GM06990 (cell line): ENCODE measurements around the gene SLC66A2.
"Not testable (repeated sequence)": the region's sequence is repeated elsewhere in the genome, so short reads cannot be mapped to it uniquely, and the experiment has no call there.

Experiments
- DNase-seq: peaks from one replicate; pipeline ENCODE4 v3.0.0-alpha.2; 2011; ENCODE audit not compliant: insufficient read length; ENCODE audit errors: extremely low read depth
- H3K27me3 ChIP-seq: replicated peaks from 2 replicates; pipeline ENCODE4 v1.6.0; 2011; ENCODE audit warnings: low read length; ENCODE audit not compliant: control insufficient read depth, insufficient read depth
- H3K36me3 ChIP-seq: 2 replicates; pipeline ENCODE4 v1.5.1; 2011; ENCODE audit warnings: low read length; ENCODE audit not compliant: control insufficient read depth, insufficient read depth
- H3K4me3 ChIP-seq: replicated peaks from 2 replicates; pipeline ENCODE4 v1.5.1; 2011; ENCODE audit warnings: low read depth, mild to moderate bottlenecking, control low read depth, low read length
- TF ChIP-seq, protein P1 (sequence below): IDR thresholded peaks from 2 replicates; pipeline ENCODE4 v1.5.1; 2011; ENCODE audit warnings: low read length, control low read depth, mild to moderate bottlenecking, inconsistent platforms; ENCODE audit not compliant: insufficient read depth, poor library complexity, severe bottlenecking

Gene SLC66A2

DNA sequence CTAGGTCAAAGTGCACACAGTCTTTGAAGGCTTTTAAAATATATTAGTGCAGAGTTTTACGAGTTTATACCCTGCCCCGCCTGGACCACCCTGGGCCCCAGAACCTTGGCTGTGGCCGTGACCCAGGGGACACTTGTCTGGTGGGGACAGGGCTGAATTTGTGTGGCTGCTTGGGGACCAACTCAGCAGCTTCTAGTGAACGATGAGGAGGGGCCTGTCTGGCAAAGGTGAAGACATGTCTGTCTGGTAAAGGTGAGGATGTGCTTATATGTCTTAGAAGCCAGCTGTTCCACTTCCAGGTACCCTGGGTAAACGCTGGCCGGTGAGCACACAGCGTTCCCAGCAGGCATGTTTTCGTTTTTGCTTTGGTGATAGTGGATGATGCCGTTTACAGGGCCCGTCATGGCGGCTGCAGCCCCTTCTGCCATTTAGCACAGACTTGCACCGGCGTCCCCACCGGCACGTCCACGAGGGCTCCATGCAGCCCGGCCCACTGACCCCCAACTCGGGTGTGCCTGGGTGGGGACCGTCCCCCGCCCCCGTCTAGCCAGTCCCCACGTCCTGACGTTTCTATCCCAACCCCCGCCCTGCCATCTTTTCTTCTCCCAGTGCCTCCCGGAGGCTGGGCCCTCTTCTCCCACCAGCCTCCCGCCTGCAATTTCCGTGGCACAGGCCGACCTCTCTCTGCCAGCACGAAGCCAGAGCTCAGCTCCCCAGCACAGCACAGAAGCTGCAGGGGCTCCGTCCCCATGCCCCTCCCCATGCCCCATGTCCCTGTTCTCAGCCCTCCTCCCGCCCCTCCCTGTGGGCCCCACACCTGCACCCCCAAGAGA is 67.8 kb downstream of the SLC66A2 start:
- Histone ChIP-seq H3K36me3 (no peaks in the 10 kb centered on the region), H3K27me3 (no peaks in the 10 kb centered on the region), H3K4me3 (no peak overlapping the region)
- TF ChIP-seq, protein P1, sequence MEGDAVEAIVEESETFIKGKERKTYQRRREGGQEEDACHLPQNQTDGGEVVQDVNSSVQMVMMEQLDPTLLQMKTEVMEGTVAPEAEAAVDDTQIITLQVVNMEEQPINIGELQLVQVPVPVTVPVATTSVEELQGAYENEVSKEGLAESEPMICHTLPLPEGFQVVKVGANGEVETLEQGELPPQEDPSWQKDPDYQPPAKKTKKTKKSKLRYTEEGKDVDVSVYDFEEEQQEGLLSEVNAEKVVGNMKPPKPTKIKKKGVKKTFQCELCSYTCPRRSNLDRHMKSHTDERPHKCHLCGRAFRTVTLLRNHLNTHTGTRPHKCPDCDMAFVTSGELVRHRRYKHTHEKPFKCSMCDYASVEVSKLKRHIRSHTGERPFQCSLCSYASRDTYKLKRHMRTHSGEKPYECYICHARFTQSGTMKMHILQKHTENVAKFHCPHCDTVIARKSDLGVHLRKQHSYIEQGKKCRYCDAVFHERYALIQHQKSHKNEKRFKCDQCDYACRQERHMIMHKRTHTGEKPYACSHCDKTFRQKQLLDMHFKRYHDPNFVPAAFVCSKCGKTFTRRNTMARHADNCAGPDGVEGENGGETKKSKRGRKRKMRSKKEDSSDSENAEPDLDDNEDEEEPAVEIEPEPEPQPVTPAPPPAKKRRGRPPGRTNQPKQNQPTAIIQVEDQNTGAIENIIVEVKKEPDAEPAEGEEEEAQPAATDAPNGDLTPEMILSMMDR, result no peak
- DNase-seq, result no peak

DNA sequence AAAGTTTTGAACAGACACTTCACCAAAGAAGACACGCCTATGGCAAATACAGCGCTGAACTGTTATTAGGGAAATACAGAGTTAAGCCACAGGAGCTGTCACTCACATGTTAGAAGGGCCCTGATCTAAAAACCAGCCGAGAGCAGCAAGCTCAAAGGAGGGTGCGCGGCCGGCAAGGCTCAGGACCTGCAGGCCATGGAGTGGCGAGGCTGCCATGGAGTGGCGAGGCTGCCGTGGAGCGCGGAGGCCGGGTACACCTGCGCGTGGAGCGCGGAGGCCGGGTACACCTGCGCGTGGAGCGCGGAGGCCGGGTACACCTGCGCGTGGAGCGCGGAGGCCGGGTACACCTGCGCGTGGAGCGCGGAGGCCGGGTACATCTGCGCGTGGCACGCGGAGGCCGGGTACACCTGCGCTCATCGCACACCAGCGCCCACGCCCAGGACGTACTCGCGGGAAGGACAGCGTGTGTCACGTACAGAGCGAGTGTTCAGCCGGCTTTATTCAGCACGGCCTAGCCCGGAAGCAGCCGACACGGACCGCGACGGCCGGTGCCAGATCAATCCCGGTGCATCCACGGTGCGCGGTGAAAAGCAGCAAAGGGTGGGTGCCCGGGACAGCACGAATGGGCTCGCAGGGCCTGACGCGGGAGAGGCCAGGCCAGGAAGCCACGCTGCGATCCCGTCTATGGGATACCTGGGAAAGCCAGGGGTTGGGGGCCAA is 68.8 kb downstream of the SLC66A2 start:
- TF ChIP-seq, protein P1, result no peak
- Histone ChIP-seq H3K36me3 (no peaks in the 10 kb centered on the region), H3K27me3 (no peaks in the 10 kb centered on the region), H3K4me3 (no peak overlapping the region)
- DNase-seq, result no peak

DNA sequence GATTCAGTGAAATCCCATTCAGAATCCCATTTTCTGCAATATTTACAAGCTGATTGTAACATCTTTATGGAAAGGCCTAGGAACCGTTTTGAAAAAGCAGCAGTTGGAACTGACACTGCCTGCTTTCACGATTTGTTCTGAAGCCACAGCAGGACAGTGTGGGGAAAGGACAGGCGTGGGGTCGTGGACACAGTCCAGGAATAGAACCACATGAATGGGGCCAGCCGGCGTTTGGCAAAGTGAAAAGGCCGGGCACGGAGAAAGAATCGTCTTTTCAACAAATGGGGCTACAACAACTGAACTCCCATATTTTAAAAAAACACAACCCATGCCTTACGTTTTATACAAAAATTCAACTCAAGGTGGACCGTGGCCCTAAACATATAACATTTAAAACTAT is 69.8 kb downstream of the SLC66A2 start:
- Histone ChIP-seq H3K4me3 (no peak overlapping the region), H3K27me3 (no peaks in the 10 kb centered on the region), H3K36me3 (no peaks in the 10 kb centered on the region)
- TF ChIP-seq, protein P1, result no peak
- DNase-seq, result no peak

DNA sequence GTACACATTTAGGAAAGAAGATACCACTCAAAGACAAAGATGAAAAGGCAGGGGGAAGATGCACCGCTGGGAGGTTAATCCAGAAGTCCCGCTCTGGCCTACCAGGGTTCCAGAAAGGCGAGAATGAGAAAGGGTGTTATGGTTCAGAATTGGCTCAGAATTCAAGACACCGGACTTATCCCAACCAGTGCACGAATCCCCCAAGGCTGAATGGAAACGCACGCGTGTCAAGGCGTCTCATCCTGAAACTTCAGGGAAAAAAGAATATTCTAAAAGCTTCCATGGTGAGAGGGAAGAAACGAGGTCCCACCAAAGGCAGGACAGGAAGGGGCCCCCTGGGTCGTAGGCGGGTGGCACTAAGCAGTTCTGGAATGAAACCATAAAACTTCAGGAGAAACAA is 71.9 kb downstream of the SLC66A2 start:
- TF ChIP-seq, protein P1, result no peak
- Histone ChIP-seq H3K27me3 (no peaks in the 10 kb centered on the region), H3K4me3 (no peak overlapping the region), H3K36me3 (no peaks in the 10 kb centered on the region)
- DNase-seq, result no peak

DNA sequence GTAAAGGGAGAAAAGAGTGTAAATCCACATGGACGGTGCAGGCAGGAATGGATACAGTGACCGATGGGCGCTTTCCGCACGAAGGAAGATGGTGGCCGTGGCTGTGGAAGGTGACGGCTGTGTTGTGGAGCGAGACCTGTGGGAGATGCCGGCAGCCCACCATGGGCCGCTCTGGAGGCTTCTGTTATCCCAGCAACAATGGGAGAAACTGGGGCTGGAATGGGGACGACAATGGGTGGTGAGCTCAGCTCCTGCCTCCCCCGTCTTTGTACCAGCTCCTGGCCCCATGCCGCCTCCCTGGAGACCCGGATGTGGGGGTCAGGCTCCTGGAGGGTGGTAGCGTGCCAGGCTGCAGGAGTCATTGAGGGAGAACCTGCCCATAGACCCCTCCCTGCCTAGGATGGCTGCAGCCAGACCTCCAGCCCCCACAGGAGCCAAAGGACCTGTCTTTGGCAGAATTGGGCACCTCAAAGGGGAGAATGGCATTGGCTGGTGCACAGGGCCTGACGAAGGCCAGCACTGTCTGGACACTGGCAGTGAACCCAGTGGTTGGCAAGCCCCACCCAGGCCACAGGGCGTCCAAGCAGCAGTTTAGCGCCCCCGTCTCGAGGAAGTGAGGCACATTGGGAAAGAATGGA is 72.6 kb downstream of the SLC66A2 start:
- DNase-seq, result no peak
- Histone ChIP-seq H3K27me3 (no peaks in the 10 kb centered on the region), H3K4me3 (no peak overlapping the region), H3K36me3 (no peaks in the 10 kb centered on the region)
- TF ChIP-seq, protein P1, result no peak

DNA sequence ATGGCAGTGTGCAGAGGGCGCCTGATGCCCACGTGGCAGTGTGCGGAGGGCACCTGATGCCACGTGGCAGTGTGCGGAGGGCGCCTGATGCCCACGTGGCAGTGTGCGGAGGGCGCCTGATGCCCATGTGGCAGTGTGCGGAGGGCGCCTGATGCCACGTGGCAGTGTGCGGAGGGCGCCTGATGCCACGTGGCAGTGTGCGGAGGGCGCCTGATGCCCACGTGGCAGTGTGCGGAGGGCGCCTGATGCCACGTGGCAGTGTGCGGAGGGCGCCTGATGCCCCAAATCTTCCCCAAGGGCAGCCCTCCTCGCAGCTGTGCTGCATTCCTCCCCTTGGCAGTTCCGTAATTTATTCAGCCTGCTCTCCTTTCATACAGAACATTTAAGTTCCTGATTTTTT is 73.2 kb downstream of the SLC66A2 start:
- DNase-seq, result not testable (repeated sequence)

More for the DNA sequence above, 73.2 kb downstream of the SLC66A2 start:
- not testable (repeated sequence) for H3K27me3 ChIP-seq, H3K36me3 ChIP-seq, H3K4me3 ChIP-seq
